LNCaP clone FGC (cell line): Measurements from ENCODE around the gene TRPC4.

ENCODE experiments used
- DNase-seq: peaks from one replicate; pipeline ENCODE4 v3.0.0-alpha.2; 2011; ENCODE audit warnings: low read depth
- H3K4me3 ChIP-seq: 2 replicates; pipeline ENCODE4 v1.5.1; 2011; ENCODE audit warnings: mild to moderate bottlenecking, low read depth, low read length, control low read depth
- CTCF ChIP-seq: IDR thresholded peaks from 2 replicates; pipeline ENCODE4 v1.5.1; 2012; ENCODE audit warnings: mild to moderate bottlenecking; ENCODE audit not compliant: control insufficient read depth, insufficient read depth; ENCODE audit errors: extremely low read depth

TRPC4 gene

DNA sequence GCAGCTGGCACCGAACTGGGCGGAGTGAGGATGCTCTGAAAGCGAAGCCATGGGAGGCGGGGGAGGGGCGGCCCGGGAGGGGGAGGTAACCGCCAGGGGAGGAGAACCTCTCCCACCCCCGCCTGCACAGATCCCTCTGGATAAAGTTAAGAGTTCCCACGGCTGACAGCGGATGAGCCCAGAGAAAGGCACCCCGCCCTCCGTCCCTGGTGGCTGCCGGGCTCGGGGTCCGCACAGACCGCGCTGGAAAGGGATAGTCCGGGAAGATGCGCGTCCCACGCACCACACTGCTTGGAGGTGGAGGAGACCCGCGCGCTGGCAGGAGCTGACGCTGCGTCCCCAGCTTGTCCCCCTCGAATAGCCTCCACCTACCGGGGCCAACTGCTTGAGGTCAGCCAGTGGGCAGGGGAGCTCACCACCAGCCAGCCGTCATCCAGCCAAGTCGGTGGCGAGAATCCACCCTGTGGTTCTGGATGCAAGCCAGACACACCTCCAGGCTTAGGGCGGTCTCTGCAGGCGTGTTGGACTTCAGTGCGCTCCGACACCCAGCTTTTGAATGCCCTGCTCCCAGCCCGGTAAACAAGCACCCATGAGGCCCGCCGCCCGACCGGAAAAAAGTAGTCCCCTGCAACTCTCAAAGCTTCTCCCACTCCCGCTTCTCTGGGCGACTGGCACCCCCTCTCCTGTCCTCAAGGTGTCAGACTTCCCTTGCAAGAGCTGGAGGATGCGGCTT, at the start of gene TRPC4:
Gene TRPC4 (minus strand): TSS at position 17 of the 733 bp plus-strand sequence. CDS start 86,439 bp downstream, outside the sequence.
- no peak within 1 kb of the TSS for H3K4me3 ChIP-seq

DNA sequence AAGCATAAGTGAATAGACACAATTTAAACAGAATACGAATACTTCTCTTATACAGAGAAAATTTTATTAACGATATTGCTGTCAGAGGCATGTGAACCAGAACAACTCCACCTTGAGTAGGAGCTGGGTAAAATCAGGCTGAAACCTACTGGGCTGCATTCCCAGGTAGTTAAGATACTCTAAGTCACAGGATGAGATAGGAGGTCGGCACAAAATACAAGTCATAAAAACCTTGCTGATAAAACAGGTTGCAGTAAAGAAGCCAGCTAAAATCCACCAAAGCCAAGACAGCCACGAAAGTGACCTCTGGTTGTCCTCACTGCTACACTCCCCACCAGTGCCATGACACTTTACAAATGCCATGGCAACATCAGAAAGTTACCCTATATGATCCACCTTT, 49.2 kb upstream of the TRPC4 start:
- H3K4me3 ChIP-seq, result no peak overlapping the region
- DNase-seq, result no peak
- TF ChIP-seq CTCF, result no peak

More for the DNA sequence above, at the start of gene TRPC4:
- DNase-seq, result peak; percentile 11
- TF ChIP-seq CTCF, result peak; percentile 77

DNA sequence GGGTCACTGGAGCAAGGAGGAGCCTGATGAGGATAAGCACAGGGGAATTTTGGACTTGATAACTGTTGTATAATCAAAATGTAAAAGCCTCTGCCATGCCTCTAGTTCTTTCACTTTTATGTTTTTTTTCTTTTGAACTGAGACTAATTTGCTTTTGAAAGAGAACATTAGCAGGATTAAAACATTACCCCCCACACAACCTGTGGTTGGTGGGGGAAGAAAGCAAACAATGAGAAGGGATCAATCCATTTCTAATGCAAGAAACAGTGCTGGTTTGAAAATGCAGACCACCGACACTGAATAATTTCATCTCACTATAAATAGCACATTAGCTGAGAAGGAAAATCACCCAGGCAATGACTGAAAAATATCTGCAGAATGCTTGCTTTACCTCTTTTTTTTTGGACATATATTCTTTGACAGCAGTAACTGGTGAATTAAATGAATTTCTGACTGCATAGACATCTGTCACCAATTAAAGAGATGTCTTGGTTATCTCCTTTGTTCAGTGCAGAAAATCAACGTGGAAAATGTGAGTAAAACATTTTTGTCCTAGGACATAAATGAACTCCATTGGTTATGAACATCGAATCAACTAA, 48.6 kb upstream of the TRPC4 start:
- H3K4me3 ChIP-seq, result no peak overlapping the region
- no peak for DNase-seq
- no peak for TF ChIP-seq CTCF

DNA sequence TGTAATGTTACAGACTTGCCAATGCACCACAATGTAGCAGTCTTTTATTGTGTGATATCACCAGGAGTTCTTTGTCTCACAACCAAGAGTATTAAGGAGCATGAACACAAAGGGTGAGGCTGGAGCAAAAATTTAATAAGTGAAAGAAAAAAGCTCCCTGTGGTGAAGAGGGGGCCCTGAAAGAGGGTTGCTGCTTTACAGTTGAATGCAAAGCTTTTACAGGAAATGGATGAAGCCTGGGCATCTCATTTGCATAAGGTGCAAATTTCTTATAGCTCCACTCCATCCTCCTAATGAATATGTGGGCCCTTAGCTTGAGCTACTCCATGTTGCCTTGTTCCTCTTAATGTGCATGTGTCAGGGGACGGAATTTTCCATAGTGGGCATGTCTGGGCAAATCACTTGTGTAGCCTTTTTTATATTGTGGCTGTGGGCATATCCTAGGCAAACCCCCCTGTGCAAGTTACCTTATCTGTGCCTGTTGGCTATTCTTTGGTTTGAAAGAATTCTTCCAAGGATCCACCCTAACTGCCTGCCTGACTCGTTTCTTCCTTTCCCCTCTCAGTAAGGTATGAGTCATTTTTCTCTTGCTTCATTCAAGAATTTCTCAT, 45.3 kb upstream of the TRPC4 start:
- H3K4me3 ChIP-seq, result no peak overlapping the region
- TF ChIP-seq CTCF, result no peak
- DNase-seq, result no peak

- DNase-seq, result no peak
- no peak overlapping the region for H3K4me3 ChIP-seq
- no peak for TF ChIP-seq CTCF
Measured at GRCh38 chr13:37910790-37911189, 41.2 kb upstream of the TRPC4 start.

- no peak for TF ChIP-seq CTCF
Measured at GRCh38 chr13:37906880-37907279, 37.3 kb upstream of the TRPC4 start.

More at GRCh38 chr13:37906880-37907279, 37.3 kb upstream of the TRPC4 start:
- DNase-seq, result no peak
- H3K4me3 ChIP-seq, result no peak overlapping the region
